ENCODE measurements around the gene MRGPRG.
"Not testable (repeated sequence)": the region's sequence is repeated elsewhere in the genome, so short reads cannot be mapped to it uniquely, and the experiment has no call there.

Gene MRGPRG

GRCh38 chr11:3218483-3219280 is at the start of gene MRGPRG:
MRGPRG (minus strand) TSS chr11:3218813; CDS start chr11:3218813, 0 bp downstream.
- DNase-seq (ENCODE audit: low read depth, low spot score): no peak
- no peak within 1 kb of the TSS for H3K27ac ChIP-seq

- not testable (repeated sequence) for DNase-seq (ENCODE audit: low read depth, low spot score); H3K27ac ChIP-seq
Observed at GRCh38 chr11:3262548-3262947, 43.9 kb upstream of the MRGPRG start.

GRCh38 chr11:3261831-3262230 is 43.2 kb upstream of the MRGPRG start:
- not testable (repeated sequence) for H3K27ac ChIP-seq; DNase-seq (ENCODE audit: low read depth, low spot score)

- DNase-seq (ENCODE audit: low read depth, low spot score); H3K27ac ChIP-seq: not testable (repeated sequence)
Observed at GRCh38 chr11:3257509-3257908, 38.9 kb upstream of the MRGPRG start.

- not testable (repeated sequence) for DNase-seq (ENCODE audit: low read depth, low spot score); H3K27ac ChIP-seq
Observed at GRCh38 chr11:3255241-3255640, 36.6 kb upstream of the MRGPRG start.

GRCh38 chr11:3254773-3255172 is 36.2 kb upstream of the MRGPRG start:
- DNase-seq (ENCODE audit: low read depth, low spot score); H3K27ac ChIP-seq: not testable (repeated sequence)

- DNase-seq (ENCODE audit: low read depth, low spot score): no peak
- no peak overlapping the region for H3K27ac ChIP-seq
Observed at GRCh38 chr11:3245071-3245470, 26.5 kb upstream of the MRGPRG start.

- DNase-seq (ENCODE audit: low read depth, low spot score): no peak
- H3K27ac ChIP-seq: no peak overlapping the region
Observed at GRCh38 chr11:3243880-3244279, 25.3 kb upstream of the MRGPRG start.

GRCh38 chr11:3237119-3237518 is 18.5 kb upstream of the MRGPRG start:
- no peak for DNase-seq (ENCODE audit: low read depth, low spot score)
- no peak overlapping the region for H3K27ac ChIP-seq

GRCh38 chr11:3234846-3235245 is 16.2 kb upstream of the MRGPRG start:
- H3K27ac ChIP-seq: no peak overlapping the region
- DNase-seq (ENCODE audit: low read depth, low spot score): no peak

GRCh38 chr11:3232956-3233355 is 14.3 kb upstream of the MRGPRG start:
- DNase-seq (ENCODE audit: low read depth, low spot score): no peak

GRCh38 chr11:3231851-3232744 is 13.5 kb upstream of the MRGPRG start, which contains the start of gene MRGPRE:
MRGPRE (minus strand) TSS chr11:3232417; CDS start chr11:3228799, 3,618 bp downstream.
- no peak within 1 kb of the TSS for H3K27ac ChIP-seq
- DNase-seq (ENCODE audit: low read depth, low spot score): no peak

More at GRCh38 chr11:3232956-3233355, 14.3 kb upstream of the MRGPRG start:
- no peak overlapping the region for H3K27ac ChIP-seq

- DNase-seq (ENCODE audit: low read depth, low spot score): no peak
- no peak overlapping the region for H3K27ac ChIP-seq
Observed at GRCh38 chr11:3231550-3231850, 12.9 kb upstream of the MRGPRG start.

- DNase-seq (ENCODE audit: low read depth, low spot score): no peak
Observed at GRCh38 chr11:3230636-3231549, 12.3 kb upstream of the MRGPRG start.

GRCh38 chr11:3229673-3230630 is 11.3 kb upstream of the MRGPRG start:
- DNase-seq (ENCODE audit: low read depth, low spot score): no peak
- no peak overlapping the region for H3K27ac ChIP-seq

More at GRCh38 chr11:3230636-3231549, 12.3 kb upstream of the MRGPRG start:
- no peak overlapping the region for H3K27ac ChIP-seq

GRCh38 chr11:3228445-3228829 is 9.8 kb upstream of the MRGPRG start:
- no peak for DNase-seq (ENCODE audit: low read depth, low spot score)

GRCh38 chr11:3227568-3228444 is 9.2 kb upstream of the MRGPRG start:
- no peak for DNase-seq (ENCODE audit: low read depth, low spot score)
- no peak overlapping the region for H3K27ac ChIP-seq

More at GRCh38 chr11:3228445-3228829, 9.8 kb upstream of the MRGPRG start:
- H3K27ac ChIP-seq: no peak overlapping the region
